Central memory CD8-positive, alpha-beta T cell (primary cell): ENCODE data around the gene ZNF891.
A peak's percentile ranks its signal among the peaks of the same experiment; 100 is the strongest.

Experiments
- ATAC-seq: fragments of 150-1000 bp; cut with Tn5 transposase; replicated peaks from 2 replicates; pipeline ENCODE4 v1.10.0; 2022; ENCODE audit warnings: mild to moderate bottlenecking, moderate FRiP score, moderate number of reproducible peaks; ENCODE audit not compliant: poor library complexity, severe bottlenecking; ENCODE audit errors: extremely low read depth
- DNase-seq, 2 donors: peaks; one replicate each; pipeline ENCODE4 v3.0.0; 2021; ENCODE audit warnings: low spot score in 2 of 2
- H3K27ac Mint-ChIP-seq: one replicate; pipeline ENCODE4 v1.8.0; 2022; ENCODE audit warnings: low read depth, mild to moderate bottlenecking, moderate library complexity, mixed read lengths
- H3K27me3 Mint-ChIP-seq: one replicate; pipeline ENCODE4 v1.8.0; 2022; ENCODE audit warnings: mixed read lengths
- H3K36me3 Mint-ChIP-seq: one replicate; pipeline ENCODE4 v1.8.0; 2022; ENCODE audit warnings: mild to moderate bottlenecking, moderate library complexity, mixed read lengths; ENCODE audit not compliant: insufficient read depth
- H3K4me1 Mint-ChIP-seq: one replicate; pipeline ENCODE4 v1.8.0; 2022; ENCODE audit warnings: mixed read lengths
- H3K4me3 Mint-ChIP-seq: one replicate; pipeline ENCODE4 v1.8.0; 2022; ENCODE audit warnings: mild to moderate bottlenecking, moderate library complexity, mixed read lengths
- H3K9me3 Mint-ChIP-seq: one replicate; pipeline ENCODE4 v1.8.0; 2022; ENCODE audit warnings: mixed read lengths

Gene ZNF891

GRCh38 chr12:133130038-133130807, at the start of gene ZNF891, which contains the start of gene ZNF10:
TSS of gene ZNF891 (minus strand) at chr12:133130274. CDS start at chr12:133121918, 8,356 bp downstream.
TSS of gene ZNF10 (plus strand) at chr12:133130627. CDS start at chr12:133144493, 13,866 bp downstream.
- no peaks in the 10 kb centered on the region for H3K27me3 Mint-ChIP-seq
- peaks cover 10% of the 10 kb centered on the region for H3K9me3 Mint-ChIP-seq
- H3K36me3 Mint-ChIP-seq = peaks cover 24% of the 10 kb centered on the region
- peak; percentile 96 to 97 for DNase-seq
- peak; percentile 86 for ATAC-seq
- peaks cover 23% of the 10 kb centered on the region for H3K4me1 Mint-ChIP-seq
- peak within 1 kb of the TSS; percentile 95 for H3K4me3 Mint-ChIP-seq
- H3K27ac Mint-ChIP-seq = peak within 1 kb of the TSS; percentile 99

GRCh38 chr12:133174901-133175300, 44.8 kb upstream of the ZNF891 start:
- H3K4me1 Mint-ChIP-seq = no peaks in the 10 kb centered on the region
- peaks cover 42% of the 10 kb centered on the region for H3K9me3 Mint-ChIP-seq
- H3K36me3 Mint-ChIP-seq = no peaks in the 10 kb centered on the region
- no peak overlapping the region for H3K27ac Mint-ChIP-seq
- H3K27me3 Mint-ChIP-seq = no peaks in the 10 kb centered on the region
- no peak overlapping the region for H3K4me3 Mint-ChIP-seq
- DNase-seq = no peak
- no peak for ATAC-seq

GRCh38 chr12:133172491-133172890, 42.4 kb upstream of the ZNF891 start:
- Mint-ChIP-seq H3K27me3 (no peaks in the 10 kb centered on the region), H3K4me1 (no peaks in the 10 kb centered on the region), H3K36me3 (no peaks in the 10 kb centered on the region), H3K9me3 (peaks cover 34% of the 10 kb centered on the region), H3K27ac (no peak overlapping the region), H3K4me3 (no peak overlapping the region)
- ATAC-seq (no peak), DNase-seq (no peak)

DNA sequence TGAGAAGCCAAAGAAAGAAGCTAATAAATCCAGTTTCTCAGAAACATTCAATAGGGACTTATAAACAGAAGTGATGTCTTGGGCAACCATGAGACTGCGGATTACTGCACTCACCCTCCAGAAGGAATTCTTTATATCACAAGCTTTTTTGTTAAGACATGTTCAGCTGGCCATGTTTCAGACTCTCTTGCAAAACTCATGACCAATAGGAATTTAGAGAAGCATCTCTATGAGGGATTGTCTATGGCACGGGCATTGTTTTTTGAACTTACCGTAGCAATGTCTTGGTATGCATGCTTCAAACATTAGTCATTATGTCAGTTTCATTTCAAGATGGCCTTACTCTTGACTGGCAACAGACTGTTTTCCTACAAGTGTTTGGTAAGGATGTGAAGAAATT, 35.7 kb upstream of the ZNF891 start:
- no peak for DNase-seq
- no peaks in the 10 kb centered on the region for H3K4me1 Mint-ChIP-seq
- ATAC-seq = no peak

GRCh38 chr12:133156125-133156690, 26.1 kb upstream of the ZNF891 start:
- H3K9me3 Mint-ChIP-seq = peaks cover 57% of the 10 kb centered on the region
- peaks cover 22% of the 10 kb centered on the region for H3K36me3 Mint-ChIP-seq
- no peak for DNase-seq
- H3K4me3 Mint-ChIP-seq = no peak overlapping the region
- H3K27ac Mint-ChIP-seq = no peak overlapping the region
- no peaks in the 10 kb centered on the region for H3K27me3 Mint-ChIP-seq
- no peak for ATAC-seq
- H3K4me1 Mint-ChIP-seq = no peaks in the 10 kb centered on the region

More for the DNA sequence above, 35.7 kb upstream of the ZNF891 start:
- no peak overlapping the region for H3K4me3 Mint-ChIP-seq
- H3K36me3 Mint-ChIP-seq = no peaks in the 10 kb centered on the region
- H3K9me3 Mint-ChIP-seq = peaks cover 25% of the 10 kb centered on the region
- no peaks in the 10 kb centered on the region for H3K27me3 Mint-ChIP-seq
- no peak overlapping the region for H3K27ac Mint-ChIP-seq

- Mint-ChIP-seq H3K9me3 (peaks cover 34% of the 10 kb centered on the region), H3K27me3 (no peaks in the 10 kb centered on the region), H3K27ac (no peak overlapping the region), H3K36me3 (peaks cover 19% of the 10 kb centered on the region), H3K4me3 (no peak overlapping the region), H3K4me1 (no peaks in the 10 kb centered on the region)
- ATAC-seq = no peak
- DNase-seq = no peak
These were observed 15.9 kb upstream of the ZNF891 start for GRCh38 chr12:133145981-133146380.

- no peak for DNase-seq
- Mint-ChIP-seq H3K9me3 (peaks cover 44% of the 10 kb centered on the region), H3K27me3 (no peaks in the 10 kb centered on the region), H3K4me3 (no peak overlapping the region), H3K27ac (no peak overlapping the region), H3K36me3 (peaks cover 11% of the 10 kb centered on the region), H3K4me1 (peaks cover 11% of the 10 kb centered on the region)
- no peak for ATAC-seq
These were observed 5.7 kb upstream of the ZNF891 start for GRCh38 chr12:133135747-133136146.

- peaks cover 24% of the 10 kb centered on the region for H3K36me3 Mint-ChIP-seq
- peak overlapping the region; percentile 95 for H3K4me3 Mint-ChIP-seq
- no peaks in the 10 kb centered on the region for H3K27me3 Mint-ChIP-seq
- ATAC-seq = peak; percentile 29
- H3K9me3 Mint-ChIP-seq = peaks cover 16% of the 10 kb centered on the region
- no peak for DNase-seq
- H3K27ac Mint-ChIP-seq = peak overlapping the region; percentile 99
- H3K4me1 Mint-ChIP-seq = peaks cover 23% of the 10 kb centered on the region
These were observed 694 bp upstream of the ZNF891 start for GRCh38 chr12:133130808-133131128.

- peak; percentile 8 for ATAC-seq
- peaks cover 10% of the 10 kb centered on the region for H3K9me3 Mint-ChIP-seq
These were observed 571 bp downstream of the ZNF891 start for GRCh38 chr12:133129368-133130037.

DNA sequence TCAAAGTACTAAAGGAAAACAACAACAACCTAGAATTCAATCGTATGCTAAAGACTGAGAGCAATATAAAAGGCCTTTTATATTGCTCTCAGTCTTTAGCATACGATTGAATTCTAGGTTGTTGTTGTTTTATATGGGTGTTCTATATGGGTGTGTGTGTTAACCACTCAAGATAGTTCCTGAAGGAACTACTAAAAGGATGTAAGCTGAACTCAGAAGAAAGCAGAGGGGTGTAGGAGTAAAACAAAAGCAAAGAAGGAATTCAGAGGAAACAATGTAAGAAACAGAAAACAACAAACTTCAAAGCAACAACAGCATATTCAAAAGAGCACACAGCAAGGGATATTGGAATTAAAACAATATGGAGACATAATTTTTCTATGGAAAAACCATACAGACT, 5.4 kb downstream of the ZNF891 start:
- ATAC-seq = no peak
- Mint-ChIP-seq H3K4me3 (no peak overlapping the region), H3K27me3 (no peaks in the 10 kb centered on the region), H3K36me3 (peaks cover 16% of the 10 kb centered on the region), H3K9me3 (peaks cover 11% of the 10 kb centered on the region), H3K4me1 (peaks cover 2% of the 10 kb centered on the region), H3K27ac (no peak overlapping the region)
- DNase-seq = no peak

More at GRCh38 chr12:133129368-133130037, 571 bp downstream of the ZNF891 start:
- Mint-ChIP-seq H3K4me1 (peaks cover 23% of the 10 kb centered on the region), H3K36me3 (peaks cover 27% of the 10 kb centered on the region), H3K4me3 (peak overlapping the region; percentile 95), H3K27me3 (no peaks in the 10 kb centered on the region), H3K27ac (peak overlapping the region; percentile 99)
- no peak for DNase-seq

DNA sequence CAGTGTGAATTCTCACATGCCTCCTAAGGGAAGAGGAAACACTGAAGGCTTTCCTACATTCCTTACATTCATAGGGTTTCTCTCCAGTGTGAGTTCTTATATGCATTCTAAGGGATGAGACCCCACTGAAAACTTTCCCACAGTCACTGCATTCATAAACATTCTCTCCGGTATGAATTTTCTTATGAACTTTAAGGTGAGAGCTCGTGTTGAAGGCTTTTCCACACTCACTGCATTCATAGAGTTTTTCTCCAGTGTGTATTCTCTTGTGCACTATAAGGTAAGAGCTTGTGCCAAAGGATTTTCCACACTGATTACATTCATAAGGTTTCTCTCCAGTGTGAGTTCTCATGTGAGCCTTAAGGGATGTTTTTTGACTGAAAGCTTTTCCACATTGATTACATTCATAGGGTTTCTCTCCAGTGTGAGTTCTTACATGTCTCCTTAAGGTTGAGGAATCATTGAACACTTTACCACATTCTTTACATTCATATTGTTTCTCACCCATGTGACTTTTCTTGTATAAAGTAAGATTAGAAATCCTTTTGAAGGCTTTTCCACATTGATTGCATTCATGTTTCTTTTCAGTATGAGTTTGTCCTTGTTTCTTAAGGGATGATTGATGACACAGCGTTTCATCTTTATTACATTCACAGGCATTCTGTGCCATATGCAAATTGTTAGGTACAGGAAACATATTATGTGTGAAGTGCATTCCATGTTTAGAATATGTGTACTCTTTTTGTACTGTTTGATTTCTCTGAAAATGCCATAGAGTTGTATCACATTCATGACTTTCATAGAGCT, 9.5 kb downstream of the ZNF891 start:
- no peak for ATAC-seq
- Mint-ChIP-seq H3K27ac (no peak overlapping the region), H3K36me3 (peaks cover 3% of the 10 kb centered on the region), H3K4me3 (no peak overlapping the region), H3K27me3 (no peaks in the 10 kb centered on the region), H3K9me3 (peaks cover 36% of the 10 kb centered on the region), H3K4me1 (no peaks in the 10 kb centered on the region)
- DNase-seq = no peak

- no peaks in the 10 kb centered on the region for H3K4me1 Mint-ChIP-seq
- DNase-seq (no peak), ATAC-seq (no peak)
- peaks cover 12% of the 10 kb centered on the region for H3K36me3 Mint-ChIP-seq
- no peak overlapping the region for H3K4me3 Mint-ChIP-seq
- H3K27me3 Mint-ChIP-seq = no peaks in the 10 kb centered on the region
- peaks cover 17% of the 10 kb centered on the region for H3K9me3 Mint-ChIP-seq
- H3K27ac Mint-ChIP-seq = no peak overlapping the region
These were observed 21.9 kb downstream of the ZNF891 start for GRCh38 chr12:133108150-133108549.
